IMR-90 (cell line): Measurements from ENCODE around the gene ROCK1. TPM values are rescaled to one million over a fixed set of nuclear protein-coding genes. Genes with fewer than 3 reads are reported as not detected.

Source experiments
- ATAC-seq: fragments of 200-7000 bp; cut with Tn5 transposase; 2 replicates; pipeline ENCODE4 v1.9.1; 2020; ENCODE audit warnings: low read depth, mild to moderate bottlenecking, moderate library complexity
- BruUV-seq: library from RNA; stranded (reverse); fragments of 400-500 nt; replicated peaks from 2 replicates; lab custom pipeline; 2021; lab: Mats Ljungman, UMichigan
- CTCF ChIA-PET: fragments of 300-600 bp; formaldehyde crosslinking; extraction: SDS; loops from one replicate; lab custom pipeline; 2021; ENCODE audit warnings: antibody characterized with exemption; lab: Yijun Ruan, JAX
- POLR2A ChIA-PET: fragments of 300-600 bp; sonication (Branson Sonifier 250); formaldehyde crosslinking; loops from one replicate; lab custom pipeline; 2022; ENCODE audit warnings: antibody characterized with exemption; ENCODE audit not compliant: unreplicated experiment; lab: Charles Lee
- DNase-seq: peaks from one replicate; pipeline ENCODE4 v3.0.0; 2013
- H2AFZ ChIP-seq: replicated peaks from 2 replicates; pipeline ENCODE3; 2013; ENCODE audit warnings: low read length, mild to moderate bottlenecking; ENCODE audit not compliant: poor library complexity
- H2AK5ac ChIP-seq: 2 replicates; pipeline ENCODE4 v1.6.1; 2013; ENCODE audit warnings: low read depth, low read length, inconsistent platforms
- H2AK9ac ChIP-seq: replicated peaks from 2 replicates; pipeline ENCODE3; 2013; ENCODE audit warnings: mild to moderate bottlenecking, low read depth, low read length, moderate library complexity; ENCODE audit not compliant: poor library complexity
- H2BK120ac ChIP-seq: 2 replicates; pipeline ENCODE4 v1.6.1; 2013; ENCODE audit warnings: low read depth, low read length, inconsistent platforms
- H2BK15ac ChIP-seq: 3 replicates; pipeline ENCODE4 v1.6.1; 2013; ENCODE audit warnings: low read depth, low read length, inconsistent platforms
- H2BK20ac ChIP-seq: 2 replicates; pipeline ENCODE4 v1.6.1; 2013; ENCODE audit warnings: low read depth, mild to moderate bottlenecking, inconsistent platforms, low read length, moderate library complexity
- H2BK5ac ChIP-seq: 2 replicates; pipeline ENCODE4 v1.6.1; 2013; ENCODE audit warnings: mild to moderate bottlenecking, low read depth, low read length, inconsistent platforms; ENCODE audit not compliant: poor library complexity, severe bottlenecking
- H3K14ac ChIP-seq: replicated peaks from 2 replicates; pipeline ENCODE4 v1.6.1; 2013; ENCODE audit warnings: low read depth, low read length, inconsistent platforms
- H3K18ac ChIP-seq: 2 replicates; pipeline ENCODE4 v1.6.1; 2013; ENCODE audit warnings: low read depth, low read length, control low read depth
- H3K23ac ChIP-seq: 2 replicates; pipeline ENCODE4 v1.6.1; 2013; ENCODE audit warnings: low read depth, low read length, inconsistent platforms
- H3K27ac ChIP-seq: 2 replicates; pipeline ENCODE4 v1.5.1; 2013; ENCODE audit warnings: mild to moderate bottlenecking, control low read depth, low read length; ENCODE audit not compliant: insufficient read depth
- H3K27me3 ChIP-seq: 2 replicates; pipeline ENCODE4 v1.6.1; 2013; ENCODE audit warnings: low read length; ENCODE audit not compliant: control insufficient read depth, insufficient read depth
- H3K36me3 ChIP-seq: 2 replicates; pipeline ENCODE4 v1.6.1; 2013; ENCODE audit warnings: low read length, mixed read lengths; ENCODE audit not compliant: control insufficient read depth, insufficient read depth
- H3K4ac ChIP-seq: 2 replicates; pipeline ENCODE4 v1.6.1; 2013; ENCODE audit warnings: low read depth, low read length, inconsistent platforms
- H3K4me1 ChIP-seq: 2 replicates; pipeline ENCODE4 v1.6.1; 2013; ENCODE audit warnings: low read length, mixed read lengths; ENCODE audit not compliant: control insufficient read depth, insufficient read depth
- H3K4me2 ChIP-seq: 2 replicates; pipeline ENCODE4 v1.6.1; 2013; ENCODE audit warnings: low read depth, mild to moderate bottlenecking, control low read depth, low read length, moderate library complexity
- H3K4me3 ChIP-seq: 2 replicates; pipeline ENCODE4 v1.5.1; 2013; ENCODE audit warnings: low read depth, mild to moderate bottlenecking, control low read depth, low read length, moderate library complexity; ENCODE audit not compliant: insufficient read depth
- H3K56ac ChIP-seq: 2 replicates; pipeline ENCODE4 v1.6.1; 2013; ENCODE audit warnings: low read length, inconsistent platforms; ENCODE audit not compliant: insufficient read depth; ENCODE audit errors: extremely low read depth
- H3K79me1 ChIP-seq, 2 experiments: 2 replicates each; pipeline ENCODE4 v1.6.1; 2013; ENCODE audit warnings: low read length in 2 of 2, inconsistent platforms in 1 of 2, low read depth in 1 of 2
- H3K9ac ChIP-seq: 2 replicates; pipeline ENCODE4 v1.6.1; 2013; ENCODE audit warnings: low read depth, low read length, control low read depth
- H3K9me1 ChIP-seq: 2 replicates; pipeline ENCODE4 v1.6.1; 2013; ENCODE audit warnings: low read length, inconsistent platforms; ENCODE audit not compliant: insufficient read depth
- H3K9me3 ChIP-seq: 2 replicates; pipeline ENCODE4 v1.6.1; 2013; ENCODE audit warnings: low read length; ENCODE audit not compliant: control insufficient read depth, insufficient read depth
- H4K20me1 ChIP-seq: 2 replicates; pipeline ENCODE4 v1.6.1; 2013; ENCODE audit warnings: low read length, inconsistent platforms; ENCODE audit not compliant: insufficient read depth
- H4K5ac ChIP-seq: 2 replicates; pipeline ENCODE4 v1.6.1; 2013; ENCODE audit warnings: mild to moderate bottlenecking, low read depth, low read length, control low read depth
- H4K8ac ChIP-seq, 2 experiments: 2 replicates each; pipeline ENCODE4 v1.6.1; 2013; ENCODE audit warnings: low read depth in 2 of 2, low read length in 2 of 2, control low read depth in 1 of 2, inconsistent platforms in 1 of 2
- H4K91ac ChIP-seq: 2 replicates; pipeline ENCODE4 v1.6.1; 2013; ENCODE audit warnings: low read depth, low read length, inconsistent platforms; ENCODE audit not compliant: insufficient read depth
- BHLHE40 ChIP-seq: fragments of 150-350 bp; IDR thresholded peaks from 2 replicates; pipeline ENCODE4 v1.6.1; 2016; ENCODE audit warnings: mild to moderate bottlenecking, low read depth, low read length
- CEBPB ChIP-seq: IDR thresholded peaks from 2 replicates; pipeline ENCODE4 v1.6.1; 2012; ENCODE audit warnings: low read depth, low read length, improper control_type of control experiment
- CHD1 ChIP-seq: IDR thresholded peaks from 2 replicates; pipeline ENCODE4 v1.6.1; 2012; ENCODE audit warnings: low read depth, low read length, improper control_type of control experiment
- FOS ChIP-seq: fragments of 150-350 bp; IDR thresholded peaks from 2 replicates; pipeline ENCODE4 v1.6.1; 2016; ENCODE audit warnings: low read depth, low read length
- MAZ ChIP-seq: IDR thresholded peaks from 2 replicates; pipeline ENCODE4 v1.6.1; 2012; ENCODE audit warnings: low read depth, mild to moderate bottlenecking, low read length, improper control_type of control experiment, moderate library complexity, borderline replicate concordance
- MXI1 ChIP-seq: IDR thresholded peaks from 2 replicates; pipeline ENCODE4 v1.6.1; 2012; ENCODE audit warnings: low read depth, mild to moderate bottlenecking, low read length, moderate library complexity, borderline replicate concordance
- NFE2L2 ChIP-seq: fragments of 150-350 bp; IDR thresholded peaks from 2 replicates; pipeline ENCODE4 v1.6.1; 2016; ENCODE audit warnings: low read depth, mild to moderate bottlenecking, low read length
- POLR2A ChIP-seq: IDR thresholded peaks from 2 replicates; pipeline ENCODE4 v1.6.1; 2012; ENCODE audit warnings: mild to moderate bottlenecking, low read depth, low read length
- RAD21 ChIP-seq: IDR thresholded peaks from 2 replicates; pipeline ENCODE4 v1.6.1; 2012; ENCODE audit warnings: low read length, improper control_type of control experiment
- RCOR1 ChIP-seq: IDR thresholded peaks from 2 replicates; pipeline ENCODE4 v1.6.1; 2012; ENCODE audit warnings: mild to moderate bottlenecking, low read length, improper control_type of control experiment; ENCODE audit not compliant: insufficient replicate concordance
- RFX5 ChIP-seq: IDR thresholded peaks from 2 replicates; pipeline ENCODE4 v1.8.0; 2012; ENCODE audit warnings: low read depth, mild to moderate bottlenecking, low read length, moderate library complexity
- SMC3 ChIP-seq: fragments of 150-350 bp; IDR thresholded peaks from 2 replicates; pipeline ENCODE4 v1.6.1; 2016; ENCODE audit warnings: low read depth, mild to moderate bottlenecking, antibody characterized with exemption, low read length, moderate library complexity
- WGBS, 2 experiments: methylation state at CpG; one replicate each; pipeline versions ENCODE4 v1.1.5 to v1.1.7; 2013; ENCODE audit warnings: missing lambda C conversion rate in 2 of 2; ENCODE audit not compliant: insufficient read length in 1 of 2; ENCODE audit errors: extremely low coverage in 2 of 2; 5-methylcytosine and 5-hydroxymethylcytosine counted together
- dilution Hi-C: fragments of 300-500 bp; cut with HindIII; formaldehyde crosslinking; loops from one replicate; pipeline ENCODE4 v1.14.3; 2018; ENCODE audit warnings: low sequenced_read_pairs; ENCODE audit not compliant: unreplicated experiment
- in situ Hi-C: fragments of 300-500 bp; cut with MboI; formaldehyde crosslinking; loops from 3 replicates; pipeline ENCODE4 v1.14.3; 2019; ENCODE audit warnings: low sequenced_read_pairs, inconsistent platforms, mixed read lengths
- intact Hi-C: fragments of 100-400 bp; cut with micrococcal nuclease; formaldehyde crosslinking; loops from 2 replicates; pipeline ENCODE4 v1.10.0; 2022
- polyA plus RNA-seq, 3 experiments: library from polyadenylated mRNA; depleted of rRNA; stranded (reverse); fragments of >200 nt; gene quantifications; 2 replicates each; pipeline ENCODE4 v1.2.3, GENCODE V29; 2012; ENCODE audit warnings: low replicate concordance in 1 of 3
- total RNA-seq: library from RNA; depleted of rRNA; stranded (reverse); fragments of >200 nt; gene quantifications from 2 replicates; pipeline ENCODE4 v1.2.3, GENCODE V29; 2012
- TF ChIP-seq, protein P1 (sequence below): fragments of 150-350 bp; IDR thresholded peaks from 2 replicates; pipeline ENCODE4 v1.6.1; 2016; ENCODE audit warnings: low read depth, mild to moderate bottlenecking, low read length, moderate library complexity, borderline replicate concordance
- TF ChIP-seq, protein P2 (sequence below): conservative IDR thresholded peaks from 2 replicates; pipeline ENCODE4 v1.5.1; 2012; ENCODE audit warnings: mild to moderate bottlenecking, low read depth, low read length, improper control_type of control experiment
- TF ChIP-seq, protein P3 (sequence below): fragments of 150-350 bp; IDR thresholded peaks from 2 replicates; pipeline ENCODE4 v1.6.1; 2017; ENCODE audit warnings: mild to moderate bottlenecking, antibody characterized with exemption, low read length, low read depth

The ROCK1 gene
- total and polyA plus RNA-seq, 2 of the 4 experiments (the other 2 are of a cell fraction), result 9.9 to 17.0 TPM

DNA sequence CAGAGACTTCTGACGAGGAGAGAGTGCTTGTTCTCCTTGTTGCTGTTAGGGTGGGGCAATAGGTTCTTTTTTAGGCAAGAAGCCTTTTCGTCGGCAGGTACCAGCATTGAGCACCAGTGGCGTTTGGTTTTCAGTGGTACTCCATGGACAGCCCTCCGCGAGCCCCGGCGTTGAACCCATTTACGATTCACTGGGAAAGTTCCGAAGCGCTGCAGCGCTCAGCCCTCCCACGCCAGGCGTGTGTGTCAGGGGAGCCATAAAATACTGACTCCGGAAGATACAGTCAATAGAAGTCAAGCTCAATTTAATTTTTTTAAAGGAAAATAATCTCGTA is 494 bp upstream of the ROCK1 start:
- ATAC-seq, result peak; percentile 42
- Histone ChIP-seq H4K20me1 (peaks cover 40% of the 10 kb centered on the region), H2BK5ac (peak overlapping the region; percentile 80), H2BK15ac (peak overlapping the region; percentile 25; the same call in 1 of the 3 replicates), H3K79me1 (peaks cover 0 to 16% of the 10 kb centered on the region in 2 experiments; a peak in 3 of 4 replicates), H3K27me3 (no peaks in the 10 kb centered on the region), H3K18ac (peak overlapping the region; percentile 83), H4K5ac (peak overlapping the region; percentile 16; the same call in 1 of the 2 replicates), H3K27ac (peak overlapping the region; percentile 94), H2AK9ac (no peak overlapping the region), H3K36me3 (no peaks in the 10 kb centered on the region), H3K56ac (peak overlapping the region; percentile 72), H2BK20ac (peak overlapping the region; percentile 33; the same call in 1 of the 2 replicates), H2BK120ac (peak overlapping the region; percentile 67), H2AK5ac (no peak overlapping the region), H2AFZ (peak overlapping the region; percentile 85), H3K9ac (peak overlapping the region; percentile 86), H3K4me1 (peaks cover 7% of the 10 kb centered on the region), H3K14ac (peak overlapping the region; percentile 54), H3K23ac (peak overlapping the region; percentile 77), H3K4me3 (peak overlapping the region; percentile 91), H3K4me2 (peak overlapping the region; percentile 93), H3K9me1 (peaks cover 4% of the 10 kb centered on the region; the same call in 1 of the 2 replicates), H4K91ac (0 out of 2 replicates have a peak overlapping the region, but pooled peaks have one; percentile 17), H3K9me3 (no peaks in the 10 kb centered on the region), H4K8ac (peak overlapping the region in 1 of 2 experiments; percentile 65; a peak in 1 of 4 replicates), H3K4ac (peak overlapping the region; percentile 62)
- intact Hi-C loops, result loop anchor here (1.0 to 5.0 kb wide), 6 partner anchors 45 to 140 kb away; no protein-coding TSS in a partner anchor
- DNase-seq, result no peak
- ChIA-PET CTCF (interaction anchor here (0.5 to 1.7 kb wide), 2 partner anchors 17 to 67 kb away, joined by 3 to 5 read pairs; no protein-coding TSS in a partner anchor), POLR2A (interaction anchor here (0.5 to 1.0 kb wide), 5 partner anchors 18 to 117 kb away, joined by 3 to 7 read pairs (median 4); no protein-coding TSS in a partner anchor)
- 0% methylated on average over 5 of the region's 16 CpGs; no CpG with 5 or more reads in 1 of the 2 experiments for WGBS, 2 experiments
- in situ Hi-C loops, result loop anchor here (5.0 kb wide), 1 partner anchor 60 kb away; no protein-coding TSS in a partner anchor
- BruUV-seq, result TSS peak; percentile 50
- dilution Hi-C loops, result no loop called here
- TF ChIP-seq CHD1 (no peak), SMC3 (no peak), RCOR1 (no peak), MXI1 (no peak), FOS (no peak), RFX5 (no peak), MAZ (no peak), NFE2L2 (no peak), POLR2A (no peak), RAD21 (no peak), CEBPB (no peak), BHLHE40 (no peak)
- TF ChIP-seq, protein P1, sequence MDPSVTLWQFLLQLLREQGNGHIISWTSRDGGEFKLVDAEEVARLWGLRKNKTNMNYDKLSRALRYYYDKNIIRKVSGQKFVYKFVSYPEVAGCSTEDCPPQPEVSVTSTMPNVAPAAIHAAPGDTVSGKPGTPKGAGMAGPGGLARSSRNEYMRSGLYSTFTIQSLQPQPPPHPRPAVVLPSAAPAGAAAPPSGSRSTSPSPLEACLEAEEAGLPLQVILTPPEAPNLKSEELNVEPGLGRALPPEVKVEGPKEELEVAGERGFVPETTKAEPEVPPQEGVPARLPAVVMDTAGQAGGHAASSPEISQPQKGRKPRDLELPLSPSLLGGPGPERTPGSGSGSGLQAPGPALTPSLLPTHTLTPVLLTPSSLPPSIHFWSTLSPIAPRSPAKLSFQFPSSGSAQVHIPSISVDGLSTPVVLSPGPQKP, result no peak
- TF ChIP-seq, protein P2, sequence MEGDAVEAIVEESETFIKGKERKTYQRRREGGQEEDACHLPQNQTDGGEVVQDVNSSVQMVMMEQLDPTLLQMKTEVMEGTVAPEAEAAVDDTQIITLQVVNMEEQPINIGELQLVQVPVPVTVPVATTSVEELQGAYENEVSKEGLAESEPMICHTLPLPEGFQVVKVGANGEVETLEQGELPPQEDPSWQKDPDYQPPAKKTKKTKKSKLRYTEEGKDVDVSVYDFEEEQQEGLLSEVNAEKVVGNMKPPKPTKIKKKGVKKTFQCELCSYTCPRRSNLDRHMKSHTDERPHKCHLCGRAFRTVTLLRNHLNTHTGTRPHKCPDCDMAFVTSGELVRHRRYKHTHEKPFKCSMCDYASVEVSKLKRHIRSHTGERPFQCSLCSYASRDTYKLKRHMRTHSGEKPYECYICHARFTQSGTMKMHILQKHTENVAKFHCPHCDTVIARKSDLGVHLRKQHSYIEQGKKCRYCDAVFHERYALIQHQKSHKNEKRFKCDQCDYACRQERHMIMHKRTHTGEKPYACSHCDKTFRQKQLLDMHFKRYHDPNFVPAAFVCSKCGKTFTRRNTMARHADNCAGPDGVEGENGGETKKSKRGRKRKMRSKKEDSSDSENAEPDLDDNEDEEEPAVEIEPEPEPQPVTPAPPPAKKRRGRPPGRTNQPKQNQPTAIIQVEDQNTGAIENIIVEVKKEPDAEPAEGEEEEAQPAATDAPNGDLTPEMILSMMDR, result no peak
- TF ChIP-seq, protein P3, sequence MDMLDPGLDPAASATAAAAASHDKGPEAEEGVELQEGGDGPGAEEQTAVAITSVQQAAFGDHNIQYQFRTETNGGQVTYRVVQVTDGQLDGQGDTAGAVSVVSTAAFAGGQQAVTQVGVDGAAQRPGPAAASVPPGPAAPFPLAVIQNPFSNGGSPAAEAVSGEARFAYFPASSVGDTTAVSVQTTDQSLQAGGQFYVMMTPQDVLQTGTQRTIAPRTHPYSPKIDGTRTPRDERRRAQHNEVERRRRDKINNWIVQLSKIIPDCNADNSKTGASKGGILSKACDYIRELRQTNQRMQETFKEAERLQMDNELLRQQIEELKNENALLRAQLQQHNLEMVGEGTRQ, result no peak
